HG02763 (cell line): Measurements from ENCODE around the gene FRMD8.

Experiments
- ATAC-seq: cut with Tn5 transposase; IDR thresholded peaks from one replicate; pipeline ENCODE4 v1.9.1; 2021; ENCODE audit warnings: mild to moderate bottlenecking, moderate library complexity; ENCODE audit not compliant: unreplicated experiment

FRMD8 gene

GRCh38 chr11:65375012-65375411 is 11.4 kb upstream of the FRMD8 start:
- ATAC-seq = no peak

DNA sequence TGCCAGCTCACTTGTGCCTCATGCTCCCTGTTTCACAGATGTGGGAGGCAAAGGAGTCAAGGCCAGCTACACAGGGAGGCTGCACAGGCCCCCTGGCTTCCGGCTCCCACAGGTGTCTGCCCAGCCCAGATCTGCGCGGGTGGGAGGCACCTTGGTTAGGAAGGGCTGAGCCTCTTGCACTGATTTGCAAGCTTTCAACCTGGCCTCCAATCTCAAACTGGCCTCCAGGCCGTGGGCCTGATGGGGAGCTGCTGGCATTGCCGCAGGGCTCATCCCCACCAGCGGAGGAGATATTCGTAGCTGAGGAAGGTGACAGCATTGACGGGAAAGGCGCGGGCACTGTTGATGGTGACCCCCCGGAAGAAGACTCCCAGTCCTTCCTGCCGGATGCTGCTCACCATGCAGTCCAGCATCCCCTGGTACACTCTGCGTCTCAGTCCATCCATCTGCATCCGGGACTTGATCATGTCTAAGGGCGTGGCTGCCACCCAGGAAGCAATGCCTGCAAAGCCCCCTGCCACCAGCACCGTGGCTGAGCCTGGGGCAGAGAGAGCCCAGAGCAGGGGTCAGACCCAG is 10.2 kb upstream of the FRMD8 start:
- ATAC-seq = no peak

- ATAC-seq = no peak
Measured at GRCh38 chr11:65377036-65377435, 9.4 kb upstream of the FRMD8 start.

DNA sequence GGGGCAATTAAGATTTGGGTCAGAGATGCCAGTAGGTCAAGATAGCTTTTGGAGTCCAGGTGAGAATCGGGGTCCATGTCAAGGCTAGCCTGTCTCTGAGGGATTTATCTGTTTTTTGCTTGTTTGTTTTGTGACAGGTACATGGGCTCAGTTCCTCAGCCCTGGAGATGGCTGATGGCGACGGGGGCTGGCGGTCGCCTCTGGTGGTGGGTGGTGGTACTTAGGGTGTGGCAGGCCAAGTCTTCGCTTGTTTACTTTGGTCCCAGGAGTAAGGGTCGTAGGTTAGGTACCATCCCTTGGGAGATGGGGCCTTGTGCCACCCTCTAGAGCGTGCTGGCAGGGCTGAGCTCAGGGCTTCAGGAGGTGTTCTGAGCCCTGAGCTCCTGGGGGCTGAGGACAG is 8.7 kb upstream of the FRMD8 start:
- no peak for ATAC-seq

DNA sequence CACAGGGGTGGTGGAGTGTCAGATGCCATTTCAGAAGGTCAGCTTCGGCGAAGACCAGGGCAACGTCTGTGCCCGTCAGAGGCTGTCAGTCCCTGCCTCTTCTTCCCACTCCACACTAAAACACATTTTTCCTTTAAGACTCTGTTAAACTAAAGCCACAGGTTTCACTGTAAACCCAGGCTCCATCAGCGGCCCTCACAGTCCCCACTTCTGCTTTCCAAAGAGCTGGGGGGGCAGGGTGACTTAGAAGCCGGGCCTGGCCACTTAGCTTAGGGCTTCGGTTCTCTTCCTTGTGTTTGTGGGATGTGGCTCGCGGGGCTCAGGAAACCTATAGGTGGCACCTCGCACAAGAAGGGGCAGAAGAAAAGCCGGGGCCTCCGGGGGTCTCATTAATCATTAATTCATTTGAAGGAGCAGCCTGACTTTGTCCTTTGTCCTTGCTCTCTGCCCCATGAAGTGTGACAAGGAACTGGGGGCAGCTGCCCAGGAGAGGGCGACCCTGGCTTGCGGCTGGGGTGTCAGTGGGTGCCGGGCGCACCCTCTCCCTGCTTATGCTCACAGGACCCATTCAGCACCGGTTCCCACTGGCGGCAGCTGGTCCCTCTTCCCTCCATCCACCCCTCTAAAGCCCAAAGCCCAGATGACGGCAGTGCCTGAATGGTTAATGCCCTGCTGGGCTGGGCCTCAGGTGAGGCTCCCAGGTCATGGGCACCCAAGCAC is 8.1 kb upstream of the FRMD8 start:
- no peak for ATAC-seq

DNA sequence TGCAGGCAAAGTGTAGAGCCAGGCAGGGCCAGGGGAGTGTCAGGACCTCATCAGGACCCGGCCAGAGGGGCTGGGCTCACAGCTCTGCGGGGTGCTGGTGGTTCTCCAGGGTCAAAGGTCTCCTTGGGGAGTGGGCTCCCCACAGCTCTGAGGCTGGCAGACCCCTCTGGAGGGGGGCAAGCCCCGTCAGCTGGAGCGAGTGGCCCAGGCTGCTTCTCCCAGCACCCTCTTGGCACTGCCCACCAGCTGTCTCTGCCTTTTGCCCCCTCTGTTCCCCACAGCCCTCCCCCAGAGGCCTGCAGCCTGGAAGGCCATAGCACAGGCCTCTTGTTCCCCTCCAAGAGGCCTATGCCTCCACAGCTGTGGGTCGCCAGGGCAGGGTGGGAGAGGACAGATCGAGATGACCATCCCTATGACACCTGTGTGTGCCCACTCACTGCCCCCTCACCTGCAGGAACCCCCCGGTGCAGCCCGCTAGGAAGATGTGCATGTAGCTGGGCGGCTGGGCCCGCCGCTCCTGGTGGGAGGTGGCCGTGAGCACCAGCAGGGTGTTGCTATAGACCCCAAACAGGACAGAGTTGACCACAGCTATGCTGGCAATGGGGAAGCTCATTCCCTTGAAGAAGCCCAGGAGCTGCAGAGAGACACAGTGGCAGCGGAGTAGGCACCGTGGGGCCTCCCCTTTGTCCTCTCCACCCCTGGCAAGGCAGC is 7.4 kb upstream of the FRMD8 start:
- no peak for ATAC-seq

DNA sequence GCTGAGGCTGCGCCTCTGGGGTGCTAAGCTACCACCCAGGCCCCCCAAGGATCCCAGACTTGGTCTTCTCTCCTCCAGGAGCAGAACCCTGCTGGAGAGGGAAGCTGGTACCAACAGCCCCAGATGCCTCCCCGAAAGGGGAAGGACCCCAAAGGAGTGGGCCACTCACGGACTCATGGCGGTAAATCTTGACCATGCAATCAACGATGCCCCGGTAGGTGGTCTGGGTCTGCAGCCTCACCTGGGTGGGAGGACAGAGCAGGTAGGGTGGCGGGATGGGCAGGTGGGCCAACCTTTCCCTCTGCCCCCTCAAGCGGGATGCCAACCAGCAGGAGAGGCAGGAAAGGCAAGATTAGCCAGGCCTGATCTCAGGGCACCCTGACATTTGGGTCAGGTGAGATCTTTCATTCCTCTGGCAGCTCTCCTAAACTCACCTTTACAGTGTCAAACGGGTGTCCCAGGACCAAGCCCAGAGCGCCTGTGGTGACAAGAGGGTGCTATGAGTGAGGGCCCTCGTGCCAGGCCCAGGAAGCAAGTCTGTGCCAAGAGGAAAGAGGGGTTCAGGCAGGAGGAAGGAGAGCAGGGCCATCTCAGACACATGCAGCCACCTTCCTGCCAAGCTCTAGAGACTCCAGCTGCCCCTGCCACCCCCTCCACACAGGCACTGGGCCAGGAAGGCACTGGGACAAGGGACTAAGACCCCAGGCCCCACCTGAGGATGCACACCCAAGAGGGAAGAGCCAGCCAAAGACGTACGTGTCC is 6.6 kb upstream of the FRMD8 start:
- no peak for ATAC-seq

- no peak for ATAC-seq
Measured at GRCh38 chr11:65380460-65381119, 5.8 kb upstream of the FRMD8 start.

DNA sequence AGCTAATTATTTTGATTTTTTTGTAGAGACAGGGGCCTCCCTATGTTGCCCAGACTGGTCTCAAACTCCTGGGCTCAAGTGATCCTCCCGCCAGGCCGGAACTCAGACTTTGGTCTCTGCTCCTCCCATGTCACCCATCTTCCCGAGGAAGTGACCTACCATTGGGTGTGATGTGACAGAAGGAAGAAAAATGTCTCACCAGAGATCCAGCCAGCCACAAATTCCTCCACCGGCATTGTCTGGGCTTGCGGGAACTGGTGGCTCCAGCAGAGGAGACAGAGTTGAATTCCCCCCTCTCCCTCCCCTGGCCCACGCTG is 4.8 kb upstream of the FRMD8 start:
- peak; percentile 1 for ATAC-seq

- ATAC-seq = peak; percentile 52
Measured at GRCh38 chr11:65382033-65382803, 4.2 kb upstream of the FRMD8 start, which contains the start of gene SLC25A45. SLC25A45 (minus strand) TSS chr11:65382646; CDS start chr11:65381951, 695 bp downstream.

GRCh38 chr11:65382804-65383368 is 3.6 kb upstream of the FRMD8 start:
- ATAC-seq = no peak

- ATAC-seq = no peak
Measured at GRCh38 chr11:65383778-65384177, 2.7 kb upstream of the FRMD8 start.

GRCh38 chr11:65384301-65384889 is 2.0 kb upstream of the FRMD8 start:
- ATAC-seq = no peak

DNA sequence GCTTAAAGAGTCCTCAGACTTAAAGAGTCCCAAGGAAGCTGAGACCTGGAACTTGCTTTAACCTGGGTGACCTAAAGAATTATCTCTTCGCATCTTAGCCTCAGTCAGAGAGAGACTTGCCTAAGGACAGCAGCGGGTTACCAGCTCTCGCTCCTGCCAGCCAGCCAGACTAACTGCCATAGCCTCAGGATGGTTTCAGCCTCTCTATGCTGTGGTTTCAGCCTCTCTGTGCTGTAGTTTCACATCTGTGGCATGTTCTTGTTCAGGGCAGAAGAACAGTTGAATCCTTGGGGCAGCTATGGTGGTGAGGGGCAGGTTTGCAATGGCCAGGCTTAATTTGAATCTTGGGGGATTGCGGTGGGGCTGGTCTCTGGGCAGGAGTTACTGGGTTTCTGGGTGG is 2.3 kb downstream of the FRMD8 start:
- no peak for ATAC-seq

- no peak for ATAC-seq
Measured at GRCh38 chr11:65389294-65389980, 3.0 kb downstream of the FRMD8 start.

DNA sequence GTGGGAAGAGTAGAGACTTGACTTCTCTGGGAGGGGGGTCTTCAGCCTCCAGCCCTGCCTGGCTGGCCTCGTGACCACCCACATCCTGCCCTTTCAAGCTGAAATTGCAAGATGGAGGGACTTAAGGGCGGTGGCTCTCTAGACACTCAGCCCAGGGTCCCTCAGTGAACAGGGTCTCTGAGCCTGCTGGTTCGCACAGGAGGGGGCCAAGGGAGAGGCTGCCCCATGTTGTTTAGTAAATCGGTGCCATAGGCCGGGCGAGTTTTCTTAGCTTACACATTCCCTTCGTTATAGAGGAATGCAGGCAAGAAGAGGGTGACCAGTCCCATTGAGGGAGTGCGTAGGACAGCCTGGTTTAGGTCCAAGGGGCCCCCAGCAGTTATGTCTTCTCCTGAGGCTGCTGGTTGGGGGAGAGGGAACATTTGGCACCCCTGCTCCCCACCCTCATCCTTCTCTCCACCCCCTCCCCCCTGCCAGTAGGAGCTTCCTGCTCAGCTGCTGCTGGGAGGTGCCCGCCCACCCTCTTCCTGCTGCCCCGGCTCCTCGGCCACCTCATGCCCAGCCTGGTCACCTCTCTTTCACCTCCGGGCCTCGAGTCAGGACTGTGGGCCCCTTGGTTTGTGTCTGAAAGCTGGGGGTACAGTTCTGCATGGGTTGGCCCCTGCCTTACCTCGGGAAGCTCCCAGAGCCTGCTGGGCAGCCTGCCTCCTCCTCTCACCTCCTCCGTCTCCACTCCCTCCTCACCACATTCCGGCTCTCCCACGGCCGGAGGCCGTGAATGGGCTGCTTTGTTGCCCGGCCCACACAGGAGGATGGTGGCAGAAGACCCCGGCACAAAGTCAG is 3.9 kb downstream of the FRMD8 start:
- ATAC-seq = no peak

GRCh38 chr11:65390996-65391395 is 4.6 kb downstream of the FRMD8 start:
- no peak for ATAC-seq

DNA sequence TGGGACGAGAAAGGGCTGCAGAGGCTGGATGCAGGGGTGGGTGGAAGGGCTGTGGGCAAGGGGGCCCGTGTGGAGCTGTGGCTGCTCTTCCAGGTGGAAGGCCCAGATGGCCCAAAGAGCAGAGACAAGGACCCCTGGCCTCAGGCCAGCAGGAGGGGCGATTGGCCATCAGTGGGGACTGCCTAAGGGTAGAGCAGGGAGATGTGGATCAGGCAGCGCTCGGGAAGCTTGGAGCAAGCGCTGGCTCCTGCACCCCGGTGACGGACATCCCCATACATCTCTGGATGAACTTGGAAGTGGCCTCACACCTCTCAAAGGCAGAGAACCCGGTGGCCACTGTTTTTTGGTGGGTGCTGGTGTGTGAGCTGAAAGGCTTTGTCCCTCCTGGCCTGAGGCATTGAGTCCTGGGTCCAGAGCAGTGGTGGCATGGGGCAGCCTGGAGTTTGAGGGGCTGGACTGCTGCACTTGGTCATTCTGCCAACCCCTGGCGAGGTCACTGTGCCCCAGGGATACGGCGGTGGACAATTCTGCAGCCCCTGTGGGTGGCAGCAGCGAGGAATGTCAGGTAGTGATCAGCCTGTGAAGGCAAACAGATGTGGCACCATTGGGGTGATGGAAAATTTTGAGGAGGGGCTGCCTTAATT is 5.9 kb downstream of the FRMD8 start:
- ATAC-seq = no peak
